Peyer's patch (tissue), 4 donors: ENCODE results near the gene GNG7. TPM values are rescaled to one million over a fixed set of nuclear protein-coding genes. Genes with fewer than 3 reads are reported as not detected.

ENCODE experiments used
- DNase-seq, 3 donors: peaks; one replicate each; pipeline ENCODE4 v3.0.0-alpha.2; 2017 to 2019
- H3K27ac ChIP-seq, 4 donors: fragments of 200-600 bp; sonication (generic); one replicate each; pipeline ENCODE4 v1.5.1; 2016 to 2019
- H3K27me3 ChIP-seq, 2 donors: fragments of 200-600 bp; sonication (generic); one replicate each; pipeline ENCODE4 v1.5.1; 2019
- H3K36me3 ChIP-seq, 3 donors: fragments of 200-600 bp; sonication (generic); one replicate each; pipeline ENCODE4 v1.5.1; 2016 to 2019
- H3K4me1 ChIP-seq, 4 donors: fragments of 200-600 bp; sonication (generic); one replicate each; pipeline ENCODE4 v1.5.1; 2016 to 2019
- H3K4me3 ChIP-seq, 4 donors: fragments of 200-600 bp; sonication (generic); 1 replicate in 3 of 4; 2 replicates in 1 of 4; pipeline ENCODE4 v1.5.1; 2016 to 2019; ENCODE audit warnings: mild to moderate bottlenecking in 1 of 4
- H3K9me3 ChIP-seq, 4 donors: fragments of 200-600 bp; sonication (generic); one replicate each; pipeline ENCODE4 v1.5.1; 2016 to 2019; ENCODE audit warnings: mild to moderate bottlenecking in 1 of 4
- POLR2A ChIP-seq, 2 donors: fragments of 450-650 bp; IDR thresholded peaks; one replicate each; pipeline ENCODE4 v1.5.1; 2017; ENCODE audit warnings: antibody characterized with exemption in 2 of 2, mild to moderate bottlenecking in 2 of 2, moderate library complexity in 2 of 2
- total RNA-seq, 4 donors: library from RNA; depleted of rRNA; stranded (reverse); fragments of >200 nt; gene quantifications; one replicate each; pipeline ENCODE4 v1.1.0, GENCODE V29; 2016
- TF ChIP-seq, protein P1 (sequence below), 6 experiments: fragments of 450-650 bp in 4 of 6; fragments of 200-600 bp in 2 of 6; sonication (generic) in 1 of 6; IDR thresholded peaks; one replicate each; pipeline ENCODE4 v1.5.1; 2017 to 2019; ENCODE audit warnings: antibody characterized with exemption in 6 of 6, mild to moderate bottlenecking in 3 of 6, moderate library complexity in 1 of 6

The GNG7 gene
- total RNA-seq, 4 donors from 2014 or later, result 1.2 to 14.9 (median 2.0) TPM

DNA sequence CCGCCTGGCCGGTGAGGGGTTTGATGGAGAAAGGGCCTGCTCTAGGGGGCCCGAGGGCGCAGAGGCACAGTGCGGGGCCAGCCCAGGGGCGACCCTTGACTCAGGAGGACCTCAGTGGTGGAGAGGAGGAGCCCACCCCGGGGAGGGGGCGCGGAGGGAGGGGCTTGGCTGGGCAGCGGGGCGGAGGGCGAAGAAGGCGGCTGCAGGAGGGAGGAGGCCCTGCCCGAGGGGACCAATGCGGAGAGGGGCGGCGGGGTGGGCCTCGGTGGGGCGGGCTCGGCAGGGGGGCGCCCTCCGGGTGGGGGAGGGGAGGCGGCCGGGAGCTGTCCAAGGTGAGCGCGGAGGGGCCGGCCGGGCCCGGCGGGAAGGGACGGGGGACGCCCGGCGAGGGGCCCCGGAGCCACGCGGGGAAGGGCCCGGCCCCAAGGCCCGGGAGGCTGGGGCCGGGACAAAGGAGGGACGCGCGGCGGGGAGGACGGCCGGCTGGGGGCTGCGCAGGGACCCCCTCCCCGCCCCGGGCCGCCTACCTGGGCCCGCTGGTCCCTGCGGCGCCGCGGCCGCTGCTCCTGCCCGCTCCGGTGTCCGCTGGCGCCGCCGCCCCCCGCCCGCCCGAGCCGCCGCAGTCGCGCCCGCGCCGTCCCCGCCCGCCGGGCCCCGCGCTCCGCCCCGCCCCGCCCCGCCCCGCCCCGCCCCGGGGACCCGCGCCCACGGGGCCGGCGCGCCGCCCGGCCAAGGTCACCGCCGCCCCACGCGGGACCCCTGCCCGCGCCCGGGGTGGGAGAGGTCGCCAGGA is 18.5 kb upstream of the GNG7 start, which contains the start of gene DIRAS1:
Gene DIRAS1 (minus strand): TSS at position 596 of the 793 bp plus-strand sequence. CDS start 3,566 bp downstream, outside the sequence.
- peak within 1 kb of the TSS in 1 of 4 donors; percentile 25 for H3K27ac ChIP-seq
- peaks cover 0 to 21% (median 14%) of the 10 kb centered on the region in 4 donors for H3K4me1 ChIP-seq
- H3K4me3 ChIP-seq, result peak within 1 kb of the TSS; percentile 17 to 56 (median 38)
- DNase-seq, result no peak
- H3K9me3 ChIP-seq, result no peaks in the 10 kb centered on the region
- peaks cover 0 to 13% of the 10 kb centered on the region in 2 donors for H3K27me3 ChIP-seq
- H3K36me3 ChIP-seq, result no peaks in the 10 kb centered on the region
- TF ChIP-seq POLR2A (IDR thresholded peaks at IDR 0.05), result no peak
- TF ChIP-seq, protein P1, sequence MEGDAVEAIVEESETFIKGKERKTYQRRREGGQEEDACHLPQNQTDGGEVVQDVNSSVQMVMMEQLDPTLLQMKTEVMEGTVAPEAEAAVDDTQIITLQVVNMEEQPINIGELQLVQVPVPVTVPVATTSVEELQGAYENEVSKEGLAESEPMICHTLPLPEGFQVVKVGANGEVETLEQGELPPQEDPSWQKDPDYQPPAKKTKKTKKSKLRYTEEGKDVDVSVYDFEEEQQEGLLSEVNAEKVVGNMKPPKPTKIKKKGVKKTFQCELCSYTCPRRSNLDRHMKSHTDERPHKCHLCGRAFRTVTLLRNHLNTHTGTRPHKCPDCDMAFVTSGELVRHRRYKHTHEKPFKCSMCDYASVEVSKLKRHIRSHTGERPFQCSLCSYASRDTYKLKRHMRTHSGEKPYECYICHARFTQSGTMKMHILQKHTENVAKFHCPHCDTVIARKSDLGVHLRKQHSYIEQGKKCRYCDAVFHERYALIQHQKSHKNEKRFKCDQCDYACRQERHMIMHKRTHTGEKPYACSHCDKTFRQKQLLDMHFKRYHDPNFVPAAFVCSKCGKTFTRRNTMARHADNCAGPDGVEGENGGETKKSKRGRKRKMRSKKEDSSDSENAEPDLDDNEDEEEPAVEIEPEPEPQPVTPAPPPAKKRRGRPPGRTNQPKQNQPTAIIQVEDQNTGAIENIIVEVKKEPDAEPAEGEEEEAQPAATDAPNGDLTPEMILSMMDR (IDR thresholded peaks at IDR 0.05), result no peak

DNA sequence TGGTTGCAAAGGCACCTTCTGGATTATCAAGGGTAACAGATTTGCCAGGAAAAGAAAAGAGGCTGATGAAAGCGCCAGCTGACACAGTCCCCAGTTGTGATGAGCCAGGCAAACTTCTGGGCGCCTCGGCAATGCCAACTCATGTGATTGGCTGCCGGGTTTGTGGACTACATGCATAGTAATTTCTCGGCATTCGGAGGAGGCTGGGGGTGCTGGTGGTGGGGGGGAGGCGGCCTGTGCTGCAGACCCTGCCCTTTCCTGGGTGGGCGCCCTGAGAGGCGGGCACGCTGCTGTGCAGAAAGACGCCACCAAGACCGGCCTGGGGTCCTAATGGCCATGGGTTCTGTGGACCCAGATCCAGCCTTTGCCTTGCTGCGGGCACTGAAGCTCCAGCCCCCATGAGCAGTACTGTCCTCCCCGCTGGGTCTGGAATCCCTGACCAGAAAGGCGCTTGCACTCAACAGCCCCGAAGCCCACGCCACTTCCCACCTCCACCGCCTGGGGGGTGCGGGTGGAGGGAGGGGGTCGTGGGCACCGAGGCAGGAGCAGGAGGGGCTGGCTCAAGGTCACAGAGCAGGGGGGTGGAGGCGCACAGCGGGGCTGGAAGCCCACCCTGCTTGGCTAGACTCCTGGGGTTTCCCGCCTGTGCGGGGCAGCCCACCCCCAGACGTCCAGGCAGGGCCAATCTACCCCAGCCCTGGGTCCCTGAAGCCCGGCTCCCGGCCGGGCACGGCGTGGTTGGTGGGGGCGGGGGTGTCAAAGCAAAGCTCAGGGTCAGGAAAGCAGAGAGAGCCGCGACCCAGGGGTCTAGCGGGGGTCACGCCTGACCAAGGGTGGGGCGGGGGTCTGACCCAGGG is 17.7 kb upstream of the GNG7 start:
- peaks cover 0 to 21% (median 14%) of the 10 kb centered on the region in 4 donors for H3K4me1 ChIP-seq
- peaks cover 0 to 13% of the 10 kb centered on the region in 2 donors for H3K27me3 ChIP-seq
- H3K36me3 ChIP-seq, result no peaks in the 10 kb centered on the region
- H3K4me3 ChIP-seq, result peak overlapping the region; percentile 17 to 56 (median 38)
- peaks cover 0 to 4% (median 0%) of the 10 kb centered on the region in 4 donors for H3K9me3 ChIP-seq
- peak overlapping the region in 1 of 4 donors; percentile 1 for H3K27ac ChIP-seq
- TF ChIP-seq, protein P1 (IDR thresholded peaks at IDR 0.05), result no peak
- no peak for TF ChIP-seq POLR2A (IDR thresholded peaks at IDR 0.05)
- no peak for DNase-seq

DNA sequence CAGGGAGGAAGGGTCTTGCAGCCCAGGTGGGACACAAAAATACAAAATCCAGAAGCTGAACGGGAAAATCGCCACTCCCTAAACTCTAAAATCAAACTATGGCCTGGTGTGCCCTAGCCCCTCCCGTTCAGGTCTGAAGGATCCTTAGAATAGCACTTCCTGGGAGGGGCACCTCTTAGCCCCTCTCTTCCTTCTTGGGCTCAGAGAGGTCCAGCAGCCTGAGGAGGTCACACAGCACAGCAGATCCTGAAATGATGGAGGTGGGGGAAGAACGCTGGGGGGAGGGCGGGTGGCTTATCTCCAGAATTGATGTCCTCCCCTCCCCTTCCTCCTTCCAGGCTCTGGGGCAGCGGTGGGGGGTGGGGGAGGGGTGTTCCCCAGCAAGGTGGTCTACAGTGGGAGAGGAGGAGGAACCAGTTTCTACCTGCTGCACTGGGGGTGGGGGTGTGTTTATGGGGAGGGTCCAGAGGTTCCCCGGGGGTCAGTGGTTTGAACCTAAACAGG is 16.8 kb upstream of the GNG7 start:
- Histone ChIP-seq H3K27me3 (peaks cover 0 to 13% of the 10 kb centered on the region in 2 donors), H3K36me3 (no peaks in the 10 kb centered on the region), H3K27ac (no peak overlapping the region), H3K4me3 (no peak overlapping the region), H3K9me3 (peaks cover 0 to 7% (median 0%) of the 10 kb centered on the region in 4 donors), H3K4me1 (peaks cover 0 to 21% (median 14%) of the 10 kb centered on the region in 4 donors)
- DNase-seq, result no peak
- no peak for TF ChIP-seq POLR2A (IDR thresholded peaks at IDR 0.05)

DNA sequence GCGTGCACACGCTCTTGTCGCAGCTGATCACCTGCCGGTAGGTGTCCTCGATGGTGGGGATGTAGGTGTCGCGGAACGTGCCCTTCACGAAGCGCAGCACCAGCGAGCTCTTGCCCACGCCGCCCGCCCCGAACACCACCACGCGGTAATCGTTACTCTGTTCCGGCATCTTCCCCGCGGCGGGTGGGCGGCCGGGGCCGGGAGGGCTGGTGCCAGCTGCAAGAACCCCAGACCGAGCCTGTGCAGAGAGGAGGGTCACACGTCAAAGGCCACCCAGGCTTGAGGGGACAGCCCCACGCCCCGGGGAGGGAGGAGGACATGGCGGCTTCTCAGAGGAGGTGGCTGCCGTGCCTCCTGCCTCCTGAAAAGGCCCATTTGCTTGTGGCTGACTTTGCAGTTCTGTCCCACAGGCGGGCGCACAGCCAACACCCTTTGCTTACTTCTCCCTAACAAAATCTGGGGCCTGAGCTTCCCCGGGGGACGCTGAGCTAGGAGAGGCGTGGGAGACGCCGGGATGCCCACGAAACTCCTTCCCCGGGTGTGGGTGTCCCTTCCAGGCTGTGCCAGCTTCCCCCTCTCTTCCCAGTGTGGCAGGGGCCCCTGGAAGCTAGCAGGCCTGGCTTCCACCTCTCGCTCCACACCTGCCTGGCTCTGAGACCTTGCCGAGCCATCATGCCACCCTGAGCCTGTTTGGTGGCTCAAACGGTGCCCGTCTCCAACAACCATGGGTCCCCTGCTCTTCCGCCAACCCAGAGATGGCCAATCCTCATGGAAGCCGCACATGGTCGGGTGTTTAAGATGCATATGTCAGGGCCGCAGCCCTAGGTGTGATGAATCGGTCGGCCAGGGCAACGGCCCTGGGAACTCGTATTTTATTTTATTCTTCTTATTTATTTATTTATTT is 15.4 kb upstream of the GNG7 start:
- no peak overlapping the region for H3K4me3 ChIP-seq
- no peak for DNase-seq
- H3K36me3 ChIP-seq, result no peaks in the 10 kb centered on the region

More for the DNA sequence above, 15.4 kb upstream of the GNG7 start:
- H3K27me3 ChIP-seq, result peaks cover 0 to 13% of the 10 kb centered on the region in 2 donors
- peaks cover 0 to 7% (median 0%) of the 10 kb centered on the region in 4 donors for H3K9me3 ChIP-seq
- no peak overlapping the region for H3K27ac ChIP-seq
- TF ChIP-seq POLR2A (IDR thresholded peaks at IDR 0.05), result no peak
- TF ChIP-seq, protein P1 (IDR thresholded peaks at IDR 0.05), result no peak
- H3K4me1 ChIP-seq, result peaks cover 0 to 20% (median 12%) of the 10 kb centered on the region in 4 donors
